ES-I3 (cell line): ENCODE data around the gene CCDC149.

Experiments
- H3K36me3 ChIP-seq: 2 replicates; pipeline ENCODE4 v1.6.1; 2013; ENCODE audit warnings: mild to moderate bottlenecking, low read length, control low read depth, moderate library complexity; ENCODE audit not compliant: insufficient read depth
- H3K4me1 ChIP-seq: 2 replicates; pipeline ENCODE4 v1.6.1; 2013; ENCODE audit warnings: mild to moderate bottlenecking, control low read depth, low read length; ENCODE audit not compliant: insufficient read depth
- H3K9ac ChIP-seq: 2 replicates; pipeline ENCODE4 v1.6.1; 2013; ENCODE audit warnings: low read depth, mild to moderate bottlenecking, low read length, moderate library complexity
- H3K9me3 ChIP-seq: 2 replicates; pipeline ENCODE4 v1.6.1; 2013; ENCODE audit warnings: mild to moderate bottlenecking, low read length, moderate library complexity; ENCODE audit not compliant: control insufficient read depth, insufficient read depth

Gene CCDC149

GRCh38 chr4:24856586-24856985, 56.3 kb downstream of the CCDC149 start:
- Histone ChIP-seq H3K4me1 (peaks cover 5% of the 10 kb centered on the region; the same call in 1 of the 2 replicates), H3K9ac (no peak overlapping the region), H3K36me3 (no peaks in the 10 kb centered on the region), H3K9me3 (no peaks in the 10 kb centered on the region)

GRCh38 chr4:24855741-24856140, 57.1 kb downstream of the CCDC149 start:
- Histone ChIP-seq H3K9me3 (no peaks in the 10 kb centered on the region), H3K9ac (no peak overlapping the region), H3K36me3 (no peaks in the 10 kb centered on the region), H3K4me1 (peaks cover 6% of the 10 kb centered on the region; the same call in 1 of the 2 replicates)

GRCh38 chr4:24853142-24853541, 59.7 kb downstream of the CCDC149 start:
- peaks cover 10% of the 10 kb centered on the region; the same call in 1 of the 2 replicates for H3K4me1 ChIP-seq
- H3K9ac ChIP-seq, result no peak overlapping the region
- H3K9me3 ChIP-seq, result no peaks in the 10 kb centered on the region
- H3K36me3 ChIP-seq, result no peaks in the 10 kb centered on the region

- H3K36me3 ChIP-seq, result no peaks in the 10 kb centered on the region
- H3K9ac ChIP-seq, result no peak overlapping the region
- no peaks in the 10 kb centered on the region for H3K9me3 ChIP-seq
- peaks cover 6% of the 10 kb centered on the region; the same call in 1 of the 2 replicates for H3K4me1 ChIP-seq
Measured at GRCh38 chr4:24850674-24851073, 62.2 kb downstream of the CCDC149 start.

- Histone ChIP-seq H3K4me1 (peaks cover 5% of the 10 kb centered on the region; the same call in 1 of the 2 replicates), H3K36me3 (no peaks in the 10 kb centered on the region), H3K9ac (no peak overlapping the region), H3K9me3 (no peaks in the 10 kb centered on the region)
Measured at GRCh38 chr4:24849756-24850155, 63.1 kb downstream of the CCDC149 start.

- Histone ChIP-seq H3K36me3 (no peaks in the 10 kb centered on the region), H3K9ac (no peak overlapping the region), H3K4me1 (peaks cover 5% of the 10 kb centered on the region; the same call in 1 of the 2 replicates), H3K9me3 (no peaks in the 10 kb centered on the region)
Measured at GRCh38 chr4:24849351-24849750, 63.5 kb downstream of the CCDC149 start.

- H3K9ac ChIP-seq, result no peak overlapping the region
- H3K4me1 ChIP-seq, result peaks cover 5% of the 10 kb centered on the region; the same call in 1 of the 2 replicates
- H3K9me3 ChIP-seq, result no peaks in the 10 kb centered on the region
- H3K36me3 ChIP-seq, result no peaks in the 10 kb centered on the region
Measured at GRCh38 chr4:24846716-24847115, 66.1 kb downstream of the CCDC149 start.

GRCh38 chr4:24845902-24846301, 66.9 kb downstream of the CCDC149 start:
- Histone ChIP-seq H3K4me1 (peaks cover 5% of the 10 kb centered on the region; the same call in 1 of the 2 replicates), H3K36me3 (no peaks in the 10 kb centered on the region), H3K9ac (no peak overlapping the region), H3K9me3 (no peaks in the 10 kb centered on the region)

- H3K9ac ChIP-seq, result no peak overlapping the region
- no peaks in the 10 kb centered on the region for H3K4me1 ChIP-seq
- no peaks in the 10 kb centered on the region for H3K36me3 ChIP-seq
- no peaks in the 10 kb centered on the region for H3K9me3 ChIP-seq
Measured at GRCh38 chr4:24845132-24845531, 67.7 kb downstream of the CCDC149 start.

- Histone ChIP-seq H3K9me3 (no peaks in the 10 kb centered on the region), H3K36me3 (no peaks in the 10 kb centered on the region), H3K4me1 (no peaks in the 10 kb centered on the region), H3K9ac (no peak overlapping the region)
Measured at GRCh38 chr4:24843096-24843495, 69.7 kb downstream of the CCDC149 start.

GRCh38 chr4:24842356-24842755, 70.5 kb downstream of the CCDC149 start:
- Histone ChIP-seq H3K9ac (no peak overlapping the region), H3K4me1 (no peaks in the 10 kb centered on the region)

GRCh38 chr4:24840826-24841543, 71.9 kb downstream of the CCDC149 start:
- H3K4me1 ChIP-seq, result no peaks in the 10 kb centered on the region
- no peaks in the 10 kb centered on the region for H3K36me3 ChIP-seq
- H3K9ac ChIP-seq, result no peak overlapping the region
- no peaks in the 10 kb centered on the region for H3K9me3 ChIP-seq

More at GRCh38 chr4:24842356-24842755, 70.5 kb downstream of the CCDC149 start:
- no peaks in the 10 kb centered on the region for H3K36me3 ChIP-seq
- H3K9me3 ChIP-seq, result no peaks in the 10 kb centered on the region

GRCh38 chr4:24840362-24840761, 72.5 kb downstream of the CCDC149 start:
- Histone ChIP-seq H3K9ac (no peak overlapping the region), H3K4me1 (no peaks in the 10 kb centered on the region), H3K36me3 (no peaks in the 10 kb centered on the region), H3K9me3 (no peaks in the 10 kb centered on the region)

GRCh38 chr4:24837781-24838180, 75.1 kb downstream of the CCDC149 start:
- H3K36me3 ChIP-seq, result no peaks in the 10 kb centered on the region
- H3K4me1 ChIP-seq, result no peaks in the 10 kb centered on the region
- no peaks in the 10 kb centered on the region for H3K9me3 ChIP-seq
- H3K9ac ChIP-seq, result no peak overlapping the region

GRCh38 chr4:24837336-24837735, 75.5 kb downstream of the CCDC149 start:
- H3K4me1 ChIP-seq, result no peaks in the 10 kb centered on the region
- H3K9ac ChIP-seq, result no peak overlapping the region
- H3K36me3 ChIP-seq, result no peaks in the 10 kb centered on the region
- no peaks in the 10 kb centered on the region for H3K9me3 ChIP-seq
